Gastrocnemius medialis (tissue), 4 donors: Measurements from ENCODE around the gene NRG2.

Experiments
- POLR2A ChIP-seq, 2 donors: fragments of 450-650 bp; IDR thresholded peaks; one replicate each; pipeline ENCODE4 v1.6.1; 2017; ENCODE audit warnings: antibody characterized with exemption in 2 of 2, mild to moderate bottlenecking in 2 of 2, moderate library complexity in 2 of 2
- TF ChIP-seq, protein P1 (sequence below), 5 experiments: fragments of 450-650 bp in 3 of 5; fragments of 200-600 bp in 2 of 5; sonication (generic) in 2 of 5; IDR thresholded peaks in 4 of 5; conservative IDR thresholded peaks in 1 of 5; 1 replicate in 4 of 5; 2 replicates in 1 of 5; pipeline ENCODE4 v1.5.1; 2016 to 2019; ENCODE audit warnings: antibody characterized with exemption in 5 of 5, mild to moderate bottlenecking in 3 of 5, moderate library complexity in 3 of 5

DNA sequence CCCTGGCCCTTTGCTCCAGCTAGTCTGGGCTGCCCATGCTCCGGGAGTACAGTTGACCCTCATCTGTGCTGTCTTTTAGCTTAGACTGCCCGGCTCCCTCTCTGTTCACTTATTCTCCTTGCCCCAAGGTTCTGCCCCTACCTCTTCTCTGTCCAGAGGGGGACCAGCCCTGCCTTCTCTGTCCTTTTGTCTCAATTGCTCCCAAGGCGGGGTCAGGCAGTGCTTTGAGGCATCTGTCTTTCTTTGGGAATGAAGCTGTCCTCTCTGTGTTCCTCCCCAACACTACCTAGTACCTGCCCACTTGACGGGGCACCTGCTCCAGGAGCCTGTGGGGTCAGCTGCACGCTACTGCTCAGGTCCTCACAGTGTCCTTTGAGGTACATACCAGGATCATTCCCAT, 188.1 kb downstream of the NRG2 start:
- TF ChIP-seq POLR2A (IDR thresholded peaks at IDR 0.05): no peak
- TF ChIP-seq, protein P1, sequence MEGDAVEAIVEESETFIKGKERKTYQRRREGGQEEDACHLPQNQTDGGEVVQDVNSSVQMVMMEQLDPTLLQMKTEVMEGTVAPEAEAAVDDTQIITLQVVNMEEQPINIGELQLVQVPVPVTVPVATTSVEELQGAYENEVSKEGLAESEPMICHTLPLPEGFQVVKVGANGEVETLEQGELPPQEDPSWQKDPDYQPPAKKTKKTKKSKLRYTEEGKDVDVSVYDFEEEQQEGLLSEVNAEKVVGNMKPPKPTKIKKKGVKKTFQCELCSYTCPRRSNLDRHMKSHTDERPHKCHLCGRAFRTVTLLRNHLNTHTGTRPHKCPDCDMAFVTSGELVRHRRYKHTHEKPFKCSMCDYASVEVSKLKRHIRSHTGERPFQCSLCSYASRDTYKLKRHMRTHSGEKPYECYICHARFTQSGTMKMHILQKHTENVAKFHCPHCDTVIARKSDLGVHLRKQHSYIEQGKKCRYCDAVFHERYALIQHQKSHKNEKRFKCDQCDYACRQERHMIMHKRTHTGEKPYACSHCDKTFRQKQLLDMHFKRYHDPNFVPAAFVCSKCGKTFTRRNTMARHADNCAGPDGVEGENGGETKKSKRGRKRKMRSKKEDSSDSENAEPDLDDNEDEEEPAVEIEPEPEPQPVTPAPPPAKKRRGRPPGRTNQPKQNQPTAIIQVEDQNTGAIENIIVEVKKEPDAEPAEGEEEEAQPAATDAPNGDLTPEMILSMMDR (IDR thresholded peaks at IDR 0.05 in 4 of 5, conservative IDR thresholded peaks at IDR 0.05 in 1 of 5): no peak
